Measurements from ENCODE around the gene NUP93. TPM values are rescaled to one million over a fixed set of nuclear protein-coding genes. Genes with fewer than 3 reads are reported as not detected.

The NUP93 gene
- total and polyA plus RNA-seq, 2 of the 8 experiments (the other 6 are each of a cell fraction or from before 2014, with no cell fraction given), result 147 to 201 TPM

DNA sequence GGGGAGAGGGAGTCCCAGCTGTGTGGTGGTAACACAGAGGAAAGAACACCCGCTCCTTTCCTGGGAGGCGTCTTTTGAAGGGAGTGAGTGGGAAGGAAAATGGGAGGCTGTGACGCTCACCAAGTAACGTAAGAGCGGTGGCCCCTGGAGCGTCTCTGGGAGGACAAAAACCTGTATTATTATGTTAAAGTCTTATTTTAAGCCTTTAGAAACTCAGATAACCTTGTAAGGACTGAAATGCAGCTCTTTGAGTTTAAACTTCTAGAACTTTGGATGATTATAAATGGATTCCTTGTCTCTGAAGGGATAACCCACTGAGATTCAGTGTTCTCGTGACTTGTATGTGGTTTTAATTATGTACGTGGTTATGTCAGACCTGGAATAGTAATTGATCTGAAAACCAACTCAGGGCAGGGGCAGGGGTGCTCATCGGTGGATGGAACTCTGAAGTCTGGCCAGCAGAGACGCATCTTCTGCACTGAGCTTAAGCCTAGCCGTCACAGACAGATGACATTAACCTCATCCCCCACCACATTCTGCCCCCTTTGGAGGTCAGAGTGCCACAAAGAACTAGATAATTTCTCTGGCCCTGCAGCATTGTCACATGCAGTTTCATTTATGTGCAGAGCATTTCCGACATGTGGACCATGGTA lies 93.3 kb downstream of the NUP93 start (continued):
- TF ChIP-seq RFX5 (IDR thresholded peaks at IDR 0.05; ENCODE audit: borderline replicate concordance, low read depth, low read length), result no peak
- TF ChIP-seq ZNF274 (IDR thresholded peaks at IDR 0.05; ENCODE audit: borderline replicate concordance, extremely low read depth, low read length), result no peak
- TF ChIP-seq, protein P1, sequence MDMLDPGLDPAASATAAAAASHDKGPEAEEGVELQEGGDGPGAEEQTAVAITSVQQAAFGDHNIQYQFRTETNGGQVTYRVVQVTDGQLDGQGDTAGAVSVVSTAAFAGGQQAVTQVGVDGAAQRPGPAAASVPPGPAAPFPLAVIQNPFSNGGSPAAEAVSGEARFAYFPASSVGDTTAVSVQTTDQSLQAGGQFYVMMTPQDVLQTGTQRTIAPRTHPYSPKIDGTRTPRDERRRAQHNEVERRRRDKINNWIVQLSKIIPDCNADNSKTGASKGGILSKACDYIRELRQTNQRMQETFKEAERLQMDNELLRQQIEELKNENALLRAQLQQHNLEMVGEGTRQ (IDR thresholded peaks at IDR 0.05; ENCODE audit: low read length), result no peak
- no peak for TF ChIP-seq HDAC6 (IDR thresholded peaks at IDR 0.05; ENCODE audit: low read depth, low read length)
- TF ChIP-seq TBP (IDR thresholded peaks at IDR 0.05; ENCODE audit: low read depth, low read length), result no peak

Data from H1 (cell line).